ENCODE results near the gene TRERF1. TPM values are rescaled to one million over a fixed set of nuclear protein-coding genes. Genes with fewer than 3 reads are reported as not detected.

Gene TRERF1
- total RNA-seq, 4 donors from 2014 or later, result 0.47 to 0.87 (median 0.50) TPM

GRCh38 chr6:42296614-42297013 is 155.1 kb downstream of the TRERF1 start:
- no peaks in the 10 kb centered on the region for H3K9me3 ChIP-seq
- in situ Hi-C loops (cut with MboI; ENCODE audit: low sequenced_read_pairs in 4 of 4), result no loop called here
- no peaks in the 10 kb centered on the region for H3K36me3 ChIP-seq
- intact Hi-C loops (cut with DNase I; ENCODE audit: low total_unique reads), result no loop called here
- H3K4me3 ChIP-seq, result no peak overlapping the region
- TF ChIP-seq POLR2A (IDR thresholded peaks at IDR 0.05) (no peak), CTCF (IDR thresholded peaks at IDR 0.05 in 4 of 5, conservative IDR thresholded peaks at IDR 0.05 in 1 of 5) (no peak)
- DNase-seq (no peak), ATAC-seq (no peak)
- no peaks in the 10 kb centered on the region for H3K27me3 ChIP-seq
- peaks cover 0 to 6% of the 10 kb centered on the region in 2 donors for H3K4me1 ChIP-seq
- H3K27ac ChIP-seq, result no peak overlapping the region

- Histone ChIP-seq H3K4me1 (peaks cover 0 to 6% of the 10 kb centered on the region in 2 donors), H3K36me3 (no peaks in the 10 kb centered on the region), H3K27me3 (no peaks in the 10 kb centered on the region), H3K27ac (no peak overlapping the region), H3K4me3 (no peak overlapping the region), H3K9me3 (no peaks in the 10 kb centered on the region)
- ATAC-seq (no peak), DNase-seq (no peak)
- in situ Hi-C loops (cut with MboI; ENCODE audit: low sequenced_read_pairs in 4 of 4) (no loop called here), intact Hi-C loops (cut with DNase I; ENCODE audit: low total_unique reads) (no loop called here)
- TF ChIP-seq POLR2A (IDR thresholded peaks at IDR 0.05), result no peak
- TF ChIP-seq CTCF (IDR thresholded peaks at IDR 0.05 in 4 of 5, conservative IDR thresholded peaks at IDR 0.05 in 1 of 5), result no peak
Measured at GRCh38 chr6:42295677-42296076, 156.0 kb downstream of the TRERF1 start.

- no peaks in the 10 kb centered on the region for H3K9me3 ChIP-seq
- H3K36me3 ChIP-seq, result no peaks in the 10 kb centered on the region
- DNase-seq (no peak), ATAC-seq (no peak)
- no peak overlapping the region for H3K4me3 ChIP-seq
- in situ Hi-C loops (cut with MboI; ENCODE audit: low sequenced_read_pairs in 4 of 4) (no loop called here), intact Hi-C loops (cut with DNase I; ENCODE audit: low total_unique reads) (no loop called here)
- H3K27me3 ChIP-seq, result no peaks in the 10 kb centered on the region
- H3K4me1 ChIP-seq, result peaks cover 0 to 6% of the 10 kb centered on the region in 2 donors
- TF ChIP-seq POLR2A (IDR thresholded peaks at IDR 0.05) (no peak), CTCF (IDR thresholded peaks at IDR 0.05 in 4 of 5, conservative IDR thresholded peaks at IDR 0.05 in 1 of 5) (no peak)
- H3K27ac ChIP-seq, result no peak overlapping the region
Measured at GRCh38 chr6:42295181-42295580, 156.5 kb downstream of the TRERF1 start.

GRCh38 chr6:42294759-42295158 is 157.0 kb downstream of the TRERF1 start:
- DNase-seq (no peak), ATAC-seq (no peak)
- no peak for TF ChIP-seq CTCF (IDR thresholded peaks at IDR 0.05 in 4 of 5, conservative IDR thresholded peaks at IDR 0.05 in 1 of 5)
- no peak for TF ChIP-seq POLR2A (IDR thresholded peaks at IDR 0.05)
- intact Hi-C loops (cut with DNase I; ENCODE audit: low total_unique reads) (no loop called here), in situ Hi-C loops (cut with MboI; ENCODE audit: low sequenced_read_pairs in 4 of 4) (no loop called here)
- Histone ChIP-seq H3K36me3 (no peaks in the 10 kb centered on the region), H3K27me3 (no peaks in the 10 kb centered on the region), H3K9me3 (no peaks in the 10 kb centered on the region), H3K4me1 (peaks cover 0 to 6% of the 10 kb centered on the region in 2 donors), H3K4me3 (no peak overlapping the region), H3K27ac (no peak overlapping the region)

GRCh38 chr6:42293386-42293977 is 158.2 kb downstream of the TRERF1 start:
- Histone ChIP-seq H3K27me3 (no peaks in the 10 kb centered on the region), H3K36me3 (no peaks in the 10 kb centered on the region), H3K4me3 (no peak overlapping the region), H3K4me1 (peaks cover 0 to 6% of the 10 kb centered on the region in 2 donors), H3K27ac (no peak overlapping the region), H3K9me3 (no peaks in the 10 kb centered on the region)
- ATAC-seq (no peak), DNase-seq (no peak)
- in situ Hi-C loops (cut with MboI; ENCODE audit: low sequenced_read_pairs in 4 of 4), result no loop called here
- intact Hi-C loops (cut with DNase I; ENCODE audit: low total_unique reads), result no loop called here
- no peak for TF ChIP-seq POLR2A (IDR thresholded peaks at IDR 0.05)
- TF ChIP-seq CTCF (IDR thresholded peaks at IDR 0.05 in 4 of 5, conservative IDR thresholded peaks at IDR 0.05 in 1 of 5), result no peak

All from gastrocnemius medialis (tissue), 4 donors.